Lower leg skin (tissue), 4 donors: ENCODE measurements around the gene CLCA2. TPM values are rescaled to one million over a fixed set of nuclear protein-coding genes. Genes with fewer than 3 reads are reported as not detected.

Source experiments
- DNase-seq, 2 donors: peaks; one replicate each; pipeline ENCODE4 v3.0.0-alpha.2; 2019; ENCODE audit warnings: low spot score in 2 of 2
- H3K4me3 ChIP-seq: fragments of 200-600 bp; sonication (generic); 2 replicates; pipeline ENCODE4 v1.5.1; 2017; ENCODE audit warnings: mild to moderate bottlenecking, low read depth; ENCODE audit not compliant: poor library complexity, severe bottlenecking
- POLR2A ChIP-seq, 2 donors: fragments of 450-650 bp; IDR thresholded peaks; one replicate each; pipeline ENCODE4 v1.6.1; 2016 to 2017; ENCODE audit warnings: antibody characterized with exemption in 2 of 2, mild to moderate bottlenecking in 1 of 2, moderate library complexity in 1 of 2
- WGBS, 2 donors: methylation state at CpG; one replicate each; pipeline ENCODE4 v1.1.5; 2018; 5-methylcytosine and 5-hydroxymethylcytosine counted together
- intact Hi-C: fragments of 100-400 bp; cut with DNase I; formaldehyde crosslinking; loops from one replicate; pipeline ENCODE4 v1.15.0; 2023; ENCODE audit warnings: low total_unique reads
- total RNA-seq, 4 donors: library from RNA; depleted of rRNA; stranded (reverse); fragments of >200 nt; gene quantifications; one replicate each; pipeline ENCODE4 v1.1.0, GENCODE V29; 2016
- TF ChIP-seq, protein P1 (sequence below), 3 donors: fragments of 450-650 bp; IDR thresholded peaks; one replicate each; pipeline ENCODE4 v1.5.1; 2016; ENCODE audit warnings: antibody characterized with exemption in 3 of 3, mild to moderate bottlenecking in 3 of 3, moderate library complexity in 2 of 3

The CLCA2 gene
- total RNA-seq, 4 donors from 2014 or later, result 29.8 to 119 (median 74.2) TPM

DNA sequence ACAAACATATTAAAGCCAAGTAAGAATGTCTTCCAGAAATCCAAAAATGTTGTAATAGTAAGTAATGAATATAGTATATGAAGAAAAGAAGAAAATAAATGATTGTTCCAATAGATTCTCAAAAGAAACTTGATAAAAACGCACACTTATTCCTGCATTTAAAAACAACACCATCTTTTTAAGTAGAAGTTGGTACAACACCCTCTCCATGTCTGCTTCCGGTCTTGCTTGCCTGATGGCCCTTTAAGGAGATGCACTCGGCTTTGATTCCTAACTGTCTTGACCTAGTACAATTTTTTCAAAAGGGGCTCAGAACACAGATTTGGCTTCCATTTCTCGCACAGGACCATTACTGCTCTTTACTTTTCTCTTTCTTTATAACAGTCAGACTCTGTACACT lies 53.7 kb downstream of the CLCA2 start:
- TF ChIP-seq, protein P1, sequence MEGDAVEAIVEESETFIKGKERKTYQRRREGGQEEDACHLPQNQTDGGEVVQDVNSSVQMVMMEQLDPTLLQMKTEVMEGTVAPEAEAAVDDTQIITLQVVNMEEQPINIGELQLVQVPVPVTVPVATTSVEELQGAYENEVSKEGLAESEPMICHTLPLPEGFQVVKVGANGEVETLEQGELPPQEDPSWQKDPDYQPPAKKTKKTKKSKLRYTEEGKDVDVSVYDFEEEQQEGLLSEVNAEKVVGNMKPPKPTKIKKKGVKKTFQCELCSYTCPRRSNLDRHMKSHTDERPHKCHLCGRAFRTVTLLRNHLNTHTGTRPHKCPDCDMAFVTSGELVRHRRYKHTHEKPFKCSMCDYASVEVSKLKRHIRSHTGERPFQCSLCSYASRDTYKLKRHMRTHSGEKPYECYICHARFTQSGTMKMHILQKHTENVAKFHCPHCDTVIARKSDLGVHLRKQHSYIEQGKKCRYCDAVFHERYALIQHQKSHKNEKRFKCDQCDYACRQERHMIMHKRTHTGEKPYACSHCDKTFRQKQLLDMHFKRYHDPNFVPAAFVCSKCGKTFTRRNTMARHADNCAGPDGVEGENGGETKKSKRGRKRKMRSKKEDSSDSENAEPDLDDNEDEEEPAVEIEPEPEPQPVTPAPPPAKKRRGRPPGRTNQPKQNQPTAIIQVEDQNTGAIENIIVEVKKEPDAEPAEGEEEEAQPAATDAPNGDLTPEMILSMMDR (IDR thresholded peaks at IDR 0.05), result no peak
- no peak for TF ChIP-seq POLR2A (IDR thresholded peaks at IDR 0.05)
- WGBS, 2 donors, result 63 to 75% methylated on average over 4 of the region's 4 CpGs
- no peak overlapping the region for H3K4me3 ChIP-seq
- DNase-seq, result no peak
- intact Hi-C loops, result no loop called here

GRCh38 chr1:86478416-86479156 lies 54.6 kb downstream of the CLCA2 start:
- DNase-seq, result no peak
- intact Hi-C loops, result no loop called here
- H3K4me3 ChIP-seq, result no peak overlapping the region
- 63 to 77% methylated on average over 5 of the region's 5 CpGs for WGBS, 2 donors
- TF ChIP-seq, protein P1 (IDR thresholded peaks at IDR 0.05), result no peak

DNA sequence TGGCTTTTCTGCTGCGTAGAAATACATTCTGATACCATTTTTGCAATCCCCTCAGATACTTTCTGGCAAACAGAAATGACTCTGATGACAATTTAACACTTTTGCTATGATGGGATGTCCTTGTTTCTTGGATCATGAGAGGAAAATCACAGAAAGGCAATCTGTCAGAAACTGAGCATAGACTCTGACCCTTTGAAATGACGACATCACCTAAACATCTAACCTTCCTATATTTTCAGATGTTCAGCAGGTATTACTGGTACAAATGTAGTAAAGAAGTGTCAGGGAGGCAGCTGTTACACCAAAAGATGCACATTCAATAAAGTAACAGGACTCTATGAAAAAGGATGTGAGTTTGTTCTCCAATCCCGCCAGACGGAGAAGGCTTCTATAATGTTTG lies 58.0 kb downstream of the CLCA2 start:
- intact Hi-C loops, result no loop called here
- 93 to 94% methylated on average over 4 of the region's 4 CpGs for WGBS, 2 donors
- DNase-seq, result no peak
- H3K4me3 ChIP-seq, result no peak overlapping the region
- TF ChIP-seq, protein P1 (IDR thresholded peaks at IDR 0.05), result no peak
- TF ChIP-seq POLR2A (IDR thresholded peaks at IDR 0.05), result no peak

GRCh38 chr1:86487131-86487810 lies 63.3 kb downstream of the CLCA2 start:
- TF ChIP-seq POLR2A (IDR thresholded peaks at IDR 0.05), result no peak
- TF ChIP-seq, protein P1 (IDR thresholded peaks at IDR 0.05), result no peak
- peak; percentile 74 to 87 for DNase-seq
- no peak overlapping the region for H3K4me3 ChIP-seq
- 42 to 60% methylated on average over 4 of the region's 4 CpGs for WGBS, 2 donors
- intact Hi-C loops, result no loop called here

GRCh38 chr1:86487811-86488141 lies 63.8 kb downstream of the CLCA2 start:
- TF ChIP-seq, protein P1 (IDR thresholded peaks at IDR 0.05), result no peak
- no peak overlapping the region for H3K4me3 ChIP-seq
- intact Hi-C loops, result no loop called here
- DNase-seq, result no peak
- WGBS, 2 donors, result 80 to 83% methylated on average over 4 of the region's 4 CpGs
